HFFc6 (cell line): ENCODE data around the gene CRYGN. TPM values are rescaled to one million over a fixed set of nuclear protein-coding genes. Genes with fewer than 3 reads are reported as not detected.

Experiments
- DNase-seq: peaks from one replicate; pipeline ENCODE4 v3.0.0-alpha.2; 2018
- H3K27ac Mint-ChIP-seq: 2 replicates; pipeline ENCODE4 v1.8.0; 2020; ENCODE audit warnings: mild to moderate bottlenecking, mixed read lengths
- H3K27me3 Mint-ChIP-seq: 2 replicates; pipeline ENCODE4 v1.8.0; 2021; ENCODE audit warnings: mild to moderate bottlenecking, moderate library complexity, mixed read lengths; ENCODE audit not compliant: insufficient read depth
- H3K36me3 Mint-ChIP-seq: 2 replicates; pipeline ENCODE4 v1.8.0; 2021; ENCODE audit warnings: low read depth, mixed read lengths
- H3K4me1 Mint-ChIP-seq: 2 replicates; pipeline ENCODE4 v1.8.0; 2020; ENCODE audit warnings: low read depth, mixed read lengths
- H3K4me3 Mint-ChIP-seq: 2 replicates; pipeline ENCODE4 v1.8.0; 2020; ENCODE audit warnings: mild to moderate bottlenecking, moderate library complexity, mixed read lengths
- H3K9me3 Mint-ChIP-seq: 2 replicates; pipeline ENCODE4 v1.8.0; 2020; ENCODE audit warnings: mild to moderate bottlenecking, mixed read lengths
- CTCF ChIP-seq: fragments of 200-600 bp; sonication (generic); IDR thresholded peaks from 2 replicates; pipeline ENCODE4 v1.5.0; 2021; ENCODE audit warnings: antibody characterized with exemption, mild to moderate bottlenecking
- total RNA-seq, 6 experiments: library from RNA; stranded (reverse); fragmentation: NEBNext Ultra II Directional; extraction: Animal tissue kit (Norgen Biotek cat#: 25700); gene quantifications; 2 replicates in 1 of 6; 3 replicates in 5 of 6; pipeline ENCODE4 v1.2.3, GENCODE V29; 2021

CRYGN gene
- total RNA-seq, 6 experiments from 2014 or later, result not detected

- DNase-seq, result no peak
- Mint-ChIP-seq H3K27ac (no peak overlapping the region), H3K4me1 (no peaks in the 10 kb centered on the region), H3K9me3 (no peaks in the 10 kb centered on the region), H3K36me3 (no peaks in the 10 kb centered on the region), H3K4me3 (no peak overlapping the region), H3K27me3 (peaks cover 40% of the 10 kb centered on the region)
- no peak for TF ChIP-seq CTCF
Measured at GRCh38 chr7:151391358-151391730, 48.6 kb downstream of the CRYGN start.

GRCh38 chr7:151390598-151391357 is 49.2 kb downstream of the CRYGN start:
- no peak for DNase-seq
- Mint-ChIP-seq H3K36me3 (no peaks in the 10 kb centered on the region), H3K4me3 (no peak overlapping the region), H3K27me3 (peaks cover 45% of the 10 kb centered on the region), H3K9me3 (no peaks in the 10 kb centered on the region), H3K4me1 (no peaks in the 10 kb centered on the region), H3K27ac (no peak overlapping the region)
- no peak for TF ChIP-seq CTCF

GRCh38 chr7:151389768-151390597 is 50.0 kb downstream of the CRYGN start:
- no peak for DNase-seq
- no peak overlapping the region for H3K27ac Mint-ChIP-seq
- H3K27me3 Mint-ChIP-seq, result peaks cover 44% of the 10 kb centered on the region

GRCh38 chr7:151389096-151389767 is 50.7 kb downstream of the CRYGN start:
- Mint-ChIP-seq H3K4me1 (no peaks in the 10 kb centered on the region), H3K4me3 (no peak overlapping the region), H3K36me3 (no peaks in the 10 kb centered on the region), H3K27ac (no peak overlapping the region), H3K9me3 (no peaks in the 10 kb centered on the region), H3K27me3 (peaks cover 48% of the 10 kb centered on the region)
- no peak for TF ChIP-seq CTCF
- no peak for DNase-seq

More at GRCh38 chr7:151389768-151390597, 50.0 kb downstream of the CRYGN start:
- no peak for TF ChIP-seq CTCF
- no peaks in the 10 kb centered on the region for H3K4me1 Mint-ChIP-seq
- H3K36me3 Mint-ChIP-seq, result no peaks in the 10 kb centered on the region
- no peak overlapping the region for H3K4me3 Mint-ChIP-seq
- no peaks in the 10 kb centered on the region for H3K9me3 Mint-ChIP-seq

- TF ChIP-seq CTCF, result no peak
Measured at GRCh38 chr7:151388430-151388829, 51.5 kb downstream of the CRYGN start.

More at GRCh38 chr7:151388430-151388829, 51.5 kb downstream of the CRYGN start:
- H3K9me3 Mint-ChIP-seq, result no peaks in the 10 kb centered on the region
- no peak overlapping the region for H3K27ac Mint-ChIP-seq
- no peak for DNase-seq
- peaks cover 46% of the 10 kb centered on the region for H3K27me3 Mint-ChIP-seq
- H3K4me1 Mint-ChIP-seq, result no peaks in the 10 kb centered on the region
- no peak overlapping the region for H3K4me3 Mint-ChIP-seq
- no peaks in the 10 kb centered on the region for H3K36me3 Mint-ChIP-seq
